H9 (cell line): Measurements from ENCODE around the gene SLC13A1. TPM values are rescaled to one million over a fixed set of nuclear protein-coding genes. Genes with fewer than 3 reads are reported as not detected.

Source experiments
- DNase-seq: peaks from one replicate; pipeline ENCODE4 v3.0.0-alpha.2; 2017
- H2AFZ ChIP-seq: one replicate; pipeline ENCODE4 v1.6.1; 2013; ENCODE audit warnings: mild to moderate bottlenecking, low read length, control low read depth, moderate library complexity
- H2AK5ac ChIP-seq: 2 replicates; pipeline ENCODE4 v1.6.1; 2013; ENCODE audit warnings: low read length, control low read depth, mixed read lengths; ENCODE audit not compliant: insufficient read length
- H2BK120ac ChIP-seq: one replicate; pipeline ENCODE4 v1.6.1; 2013; ENCODE audit warnings: low read depth, mild to moderate bottlenecking, low read length, control low read depth, inconsistent platforms; ENCODE audit not compliant: poor library complexity, severe bottlenecking
- H2BK12ac ChIP-seq: 2 replicates; pipeline ENCODE4 v1.6.1; 2013; ENCODE audit warnings: low read length, control low read depth, mixed read lengths, low read depth; ENCODE audit not compliant: insufficient read length
- H2BK15ac ChIP-seq: 2 replicates; pipeline ENCODE4 v1.6.1; 2013; ENCODE audit warnings: low read depth, low read length, control low read depth
- H2BK20ac ChIP-seq: one replicate; pipeline ENCODE4 v1.6.1; 2013; ENCODE audit warnings: low read depth, mild to moderate bottlenecking, low read length, control low read depth, inconsistent platforms; ENCODE audit not compliant: poor library complexity, severe bottlenecking
- H2BK5ac ChIP-seq: 2 replicates; pipeline ENCODE4 v1.6.1; 2013; ENCODE audit warnings: low read length, control low read depth, mixed read lengths; ENCODE audit not compliant: insufficient read length
- H3K14ac ChIP-seq: 2 replicates; pipeline ENCODE4 v1.6.1; 2013; ENCODE audit warnings: low read length, control low read depth; ENCODE audit not compliant: insufficient read depth
- H3K18ac ChIP-seq: 2 replicates; pipeline ENCODE4 v1.6.1; 2013; ENCODE audit warnings: low read depth, mild to moderate bottlenecking, mixed read lengths, low read length, control low read depth; ENCODE audit not compliant: insufficient read length
- H3K23ac ChIP-seq: 2 replicates; pipeline ENCODE4 v1.6.1; 2013; ENCODE audit warnings: low read length, control low read depth, mixed read lengths, low read depth; ENCODE audit not compliant: insufficient read length
- H3K23me2 ChIP-seq: 2 replicates; pipeline ENCODE4 v1.6.1; 2013; ENCODE audit warnings: low read depth, mild to moderate bottlenecking, mixed read lengths, low read length, control low read depth; ENCODE audit not compliant: insufficient read length, poor library complexity, severe bottlenecking
- H3K27ac ChIP-seq: 2 replicates; pipeline ENCODE4 v1.5.1; 2013; ENCODE audit warnings: low read length, control low read depth, mixed read lengths, low read depth; ENCODE audit not compliant: insufficient read length
- H3K27me3 ChIP-seq: 2 replicates; pipeline ENCODE4 v1.6.1; 2013; ENCODE audit warnings: low read length, control low read depth, inconsistent platforms; ENCODE audit not compliant: insufficient read depth
- H3K4ac ChIP-seq: 2 replicates; pipeline ENCODE4 v1.6.1; 2013; ENCODE audit warnings: low read depth, mild to moderate bottlenecking, control low read depth, inconsistent platforms, low read length, moderate library complexity
- H3K4me1 ChIP-seq: 2 replicates; pipeline ENCODE4 v1.6.1; 2013; ENCODE audit warnings: low read length, control low read depth, inconsistent platforms; ENCODE audit not compliant: insufficient read depth
- H3K4me2 ChIP-seq: 2 replicates; pipeline ENCODE4 v1.6.1; 2013; ENCODE audit warnings: low read length, control low read depth, mixed read lengths; ENCODE audit not compliant: insufficient read length, insufficient read depth
- H3K56ac ChIP-seq: 2 replicates; pipeline ENCODE4 v1.6.1; 2013; ENCODE audit warnings: low read depth, mild to moderate bottlenecking, mixed read lengths, low read length, control low read depth; ENCODE audit not compliant: insufficient read length
- H3K79me1 ChIP-seq: 2 replicates; pipeline ENCODE4 v1.6.1; 2013; ENCODE audit warnings: low read depth, mild to moderate bottlenecking, moderate library complexity, low read length, control low read depth, inconsistent platforms; ENCODE audit not compliant: insufficient read depth, poor library complexity, severe bottlenecking
- H3K79me2 ChIP-seq: 2 replicates; pipeline ENCODE4 v1.6.1; 2013; ENCODE audit warnings: low read length, control low read depth, inconsistent platforms; ENCODE audit not compliant: insufficient read depth
- H3K9ac ChIP-seq: 2 replicates; pipeline ENCODE4 v1.6.1; 2013; ENCODE audit warnings: low read length, control low read depth, mixed read lengths; ENCODE audit not compliant: insufficient read length; ENCODE audit errors: extremely low read depth
- H3K9me3 ChIP-seq: one replicate; pipeline ENCODE4 v1.6.1; 2013; ENCODE audit warnings: low read depth, low read length, inconsistent platforms; ENCODE audit not compliant: control insufficient read depth
- H3T11ph ChIP-seq: one replicate; pipeline ENCODE4 v1.6.1; 2013; ENCODE audit warnings: mild to moderate bottlenecking, low read length, control low read depth, inconsistent platforms
- H4K20me1 ChIP-seq: one replicate; pipeline ENCODE4 v1.6.1; 2013; ENCODE audit not compliant: control insufficient read depth, insufficient read length, insufficient read depth
- H4K5ac ChIP-seq: 2 replicates; pipeline ENCODE4 v1.6.1; 2013; ENCODE audit warnings: low read depth, mild to moderate bottlenecking, mixed read lengths, low read length, control low read depth; ENCODE audit not compliant: insufficient read length
- H4K8ac ChIP-seq: replicated peaks from 2 replicates; pipeline ENCODE4 v1.6.1; 2013; ENCODE audit warnings: low read length, control low read depth, mixed read lengths, low read depth; ENCODE audit not compliant: insufficient read length
- H4K91ac ChIP-seq: 2 replicates; pipeline ENCODE4 v1.6.1; 2013; ENCODE audit warnings: low read depth, mild to moderate bottlenecking, moderate library complexity, mixed read lengths, low read length, control low read depth; ENCODE audit not compliant: insufficient read length
- H3K27ac Mint-ChIP-seq, 3 experiments: 2 replicates in 2 of 3; 3 replicates in 1 of 3; pipeline ENCODE4 v1.8.0; 2020 to 2021; ENCODE audit warnings: mixed read lengths in 3 of 3, mild to moderate bottlenecking in 1 of 3, moderate library complexity in 1 of 3
- H3K27me3 Mint-ChIP-seq: 2 replicates; pipeline ENCODE4 v1.8.0; 2021; ENCODE audit warnings: low read depth, mild to moderate bottlenecking, moderate library complexity, mixed read lengths
- H3K36me3 Mint-ChIP-seq, 3 experiments: 2 replicates in 2 of 3; 3 replicates in 1 of 3; pipeline ENCODE4 v1.8.0; 2020 to 2021; ENCODE audit warnings: low read depth in 3 of 3, mixed read lengths in 3 of 3; ENCODE audit not compliant: insufficient read depth in 1 of 3
- H3K4me1 Mint-ChIP-seq, 2 experiments: 2 replicates each; pipeline ENCODE4 v1.8.0; 2020; ENCODE audit warnings: mixed read lengths in 2 of 2
- H3K4me3 Mint-ChIP-seq, 2 experiments: 2 replicates in 1 of 2; 3 replicates in 1 of 2; pipeline ENCODE4 v1.8.0; 2020 to 2021; ENCODE audit warnings: mild to moderate bottlenecking in 2 of 2, mixed read lengths in 2 of 2, moderate library complexity in 1 of 2
- H3K9me3 Mint-ChIP-seq, 2 experiments: 2 replicates in 1 of 2; 3 replicates in 1 of 2; pipeline ENCODE4 v1.8.0; 2020; ENCODE audit warnings: mild to moderate bottlenecking in 2 of 2, mixed read lengths in 2 of 2, moderate library complexity in 1 of 2
- WGBS: extraction: QIAGEN DNeasy Blood & Tissue Kit; methylation state at CpG from one replicate; pipeline ENCODE4 v1.1.7; 2013; ENCODE audit warnings: missing lambda C conversion rate, low lambda C conversion rate, mixed read lengths; ENCODE audit not compliant: insufficient read length; ENCODE audit errors: extremely low coverage; 5-methylcytosine and 5-hydroxymethylcytosine counted together
- total RNA-seq: library from RNA; stranded (reverse); gene quantifications from 2 replicates; pipeline ENCODE4 v1.2.1, GENCODE V29; 2021
- TF ChIP-seq, protein P1 (sequence below): fragments of 200-600 bp; sonication (generic); conservative IDR thresholded peaks from 3 replicates; pipeline ENCODE4 v1.8.0; 2021; ENCODE audit warnings: antibody characterized with exemption, mild to moderate bottlenecking

The SLC13A1 gene
- total RNA-seq, 1 experiment from 2014 or later: not detected

GRCh38 chr7:123193235-123193634 lies 6.5 kb downstream of the SLC13A1 start:
- no peak overlapping the region for H3K4me2 ChIP-seq
- H3K4me1 ChIP-seq: no peaks in the 10 kb centered on the region; the same call in 1 of the 2 replicates
- Mint-ChIP-seq H3K9me3 (no peaks in the 10 kb centered on the region), H3K27me3 (no peaks in the 10 kb centered on the region), H3K36me3 (peaks cover 0 to under 1% (median 0%) of the 10 kb centered on the region in 3 experiments; a peak in 1 of 7 replicates), H3K4me3 (no peak overlapping the region), H3K4me1 (no peaks in the 10 kb centered on the region), H3K27ac (no peak overlapping the region)
- H2BK120ac ChIP-seq: no peak overlapping the region
- H4K91ac ChIP-seq: no peak overlapping the region
- no peak overlapping the region for H3K9ac ChIP-seq
- H2BK5ac ChIP-seq: no peak overlapping the region
- no peak overlapping the region for H3K4ac ChIP-seq
- no peaks in the 10 kb centered on the region for H4K20me1 ChIP-seq
- H3K79me2 ChIP-seq: no peaks in the 10 kb centered on the region
- no peak overlapping the region for H2BK20ac ChIP-seq
- no peak overlapping the region for H3K23ac ChIP-seq
- no peak overlapping the region for H3K14ac ChIP-seq
- no peaks in the 10 kb centered on the region for H3K79me1 ChIP-seq
- H4K5ac ChIP-seq: no peak overlapping the region
- H2AFZ ChIP-seq: no peak overlapping the region
- H3T11ph ChIP-seq: no peak overlapping the region
- no peaks in the 10 kb centered on the region for H3K27me3 ChIP-seq
- H3K23me2 ChIP-seq: no peaks in the 10 kb centered on the region
- H3K56ac ChIP-seq: no peak overlapping the region
- no peak overlapping the region for H4K8ac ChIP-seq
- H3K18ac ChIP-seq: no peak overlapping the region
- TF ChIP-seq, protein P1, sequence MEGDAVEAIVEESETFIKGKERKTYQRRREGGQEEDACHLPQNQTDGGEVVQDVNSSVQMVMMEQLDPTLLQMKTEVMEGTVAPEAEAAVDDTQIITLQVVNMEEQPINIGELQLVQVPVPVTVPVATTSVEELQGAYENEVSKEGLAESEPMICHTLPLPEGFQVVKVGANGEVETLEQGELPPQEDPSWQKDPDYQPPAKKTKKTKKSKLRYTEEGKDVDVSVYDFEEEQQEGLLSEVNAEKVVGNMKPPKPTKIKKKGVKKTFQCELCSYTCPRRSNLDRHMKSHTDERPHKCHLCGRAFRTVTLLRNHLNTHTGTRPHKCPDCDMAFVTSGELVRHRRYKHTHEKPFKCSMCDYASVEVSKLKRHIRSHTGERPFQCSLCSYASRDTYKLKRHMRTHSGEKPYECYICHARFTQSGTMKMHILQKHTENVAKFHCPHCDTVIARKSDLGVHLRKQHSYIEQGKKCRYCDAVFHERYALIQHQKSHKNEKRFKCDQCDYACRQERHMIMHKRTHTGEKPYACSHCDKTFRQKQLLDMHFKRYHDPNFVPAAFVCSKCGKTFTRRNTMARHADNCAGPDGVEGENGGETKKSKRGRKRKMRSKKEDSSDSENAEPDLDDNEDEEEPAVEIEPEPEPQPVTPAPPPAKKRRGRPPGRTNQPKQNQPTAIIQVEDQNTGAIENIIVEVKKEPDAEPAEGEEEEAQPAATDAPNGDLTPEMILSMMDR: no peak
- no peaks in the 10 kb centered on the region for H3K9me3 ChIP-seq
- no peak overlapping the region for H2BK12ac ChIP-seq
- WGBS: no CpG with 5 or more reads among the region's 2 CpGs
- H2BK15ac ChIP-seq: no peak overlapping the region
- H3K27ac ChIP-seq: no peak overlapping the region
- no peak overlapping the region for H2AK5ac ChIP-seq
- DNase-seq: no peak
